NB4 (cell line): ENCODE data around the gene LMO7.

ENCODE experiments used
- DNase-seq: peaks from one replicate; pipeline ENCODE4 v3.0.0; 2010; ENCODE audit warnings: low read depth
- H3K4me3 ChIP-seq: one replicate; pipeline ENCODE4 v1.5.1; 2011; ENCODE audit warnings: mild to moderate bottlenecking, low read depth, low read length, moderate library complexity
- MYC ChIP-seq: IDR thresholded peaks from 2 replicates; pipeline ENCODE4 v1.6.1; 2011; ENCODE audit warnings: low read depth, low read length
- POLR2A ChIP-seq: IDR thresholded peaks from 2 replicates; pipeline ENCODE4 v1.6.1; 2011; ENCODE audit warnings: mild to moderate bottlenecking; ENCODE audit not compliant: insufficient read length; ENCODE audit errors: extremely low read depth
- TF ChIP-seq, protein P1 (sequence below): IDR thresholded peaks from 2 replicates; pipeline ENCODE4 v1.6.1; 2011; ENCODE audit warnings: low read depth, low read length
- TF ChIP-seq, protein P2 (sequence below): IDR thresholded peaks from one replicate; pipeline ENCODE4 v1.5.1; 2012; ENCODE audit warnings: low read depth, low read length

LMO7 gene

DNA sequence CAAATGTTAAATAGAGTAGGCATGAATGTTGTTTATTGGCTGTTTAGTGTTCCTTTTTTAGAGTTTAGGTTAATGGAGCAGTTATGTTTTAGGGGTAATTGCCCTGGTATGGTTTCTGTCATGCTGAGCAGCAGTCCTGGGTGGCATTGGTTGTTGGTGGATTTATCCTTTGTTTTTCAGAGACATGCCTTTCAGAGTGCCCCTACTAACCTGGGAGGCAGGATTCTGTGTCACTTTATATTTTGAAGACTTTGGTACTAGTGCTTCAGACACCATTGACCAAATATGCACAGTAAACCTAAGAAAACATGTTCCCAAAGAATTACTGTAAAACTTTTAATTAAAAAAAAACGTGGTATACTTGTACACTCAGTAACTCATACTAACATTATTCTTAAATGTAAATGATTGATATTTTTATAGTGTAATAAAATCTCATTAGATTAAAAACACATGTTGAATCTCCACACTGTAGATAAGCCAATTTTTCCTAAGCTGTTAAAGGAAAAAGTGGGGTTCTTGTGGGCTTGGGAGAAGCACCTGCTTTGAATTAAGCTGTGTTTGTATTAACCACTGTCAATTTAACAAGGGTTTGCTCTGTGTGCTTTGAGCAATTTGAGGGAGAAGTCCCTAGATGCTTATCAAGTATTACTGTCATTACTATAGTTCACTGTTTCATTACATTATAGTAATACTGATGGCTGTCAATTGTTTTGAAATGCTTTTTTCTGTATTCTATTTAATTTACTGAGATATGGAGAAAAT lies 133.2 kb downstream of the LMO7 start:
- DNase-seq: no peak
- H3K4me3 ChIP-seq: no peak overlapping the region
- TF ChIP-seq, protein P1, sequence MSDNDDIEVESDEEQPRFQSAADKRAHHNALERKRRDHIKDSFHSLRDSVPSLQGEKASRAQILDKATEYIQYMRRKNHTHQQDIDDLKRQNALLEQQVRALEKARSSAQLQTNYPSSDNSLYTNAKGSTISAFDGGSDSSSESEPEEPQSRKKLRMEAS: no peak
- TF ChIP-seq MYC: no peak
- no peak for TF ChIP-seq POLR2A
- TF ChIP-seq, protein P2, sequence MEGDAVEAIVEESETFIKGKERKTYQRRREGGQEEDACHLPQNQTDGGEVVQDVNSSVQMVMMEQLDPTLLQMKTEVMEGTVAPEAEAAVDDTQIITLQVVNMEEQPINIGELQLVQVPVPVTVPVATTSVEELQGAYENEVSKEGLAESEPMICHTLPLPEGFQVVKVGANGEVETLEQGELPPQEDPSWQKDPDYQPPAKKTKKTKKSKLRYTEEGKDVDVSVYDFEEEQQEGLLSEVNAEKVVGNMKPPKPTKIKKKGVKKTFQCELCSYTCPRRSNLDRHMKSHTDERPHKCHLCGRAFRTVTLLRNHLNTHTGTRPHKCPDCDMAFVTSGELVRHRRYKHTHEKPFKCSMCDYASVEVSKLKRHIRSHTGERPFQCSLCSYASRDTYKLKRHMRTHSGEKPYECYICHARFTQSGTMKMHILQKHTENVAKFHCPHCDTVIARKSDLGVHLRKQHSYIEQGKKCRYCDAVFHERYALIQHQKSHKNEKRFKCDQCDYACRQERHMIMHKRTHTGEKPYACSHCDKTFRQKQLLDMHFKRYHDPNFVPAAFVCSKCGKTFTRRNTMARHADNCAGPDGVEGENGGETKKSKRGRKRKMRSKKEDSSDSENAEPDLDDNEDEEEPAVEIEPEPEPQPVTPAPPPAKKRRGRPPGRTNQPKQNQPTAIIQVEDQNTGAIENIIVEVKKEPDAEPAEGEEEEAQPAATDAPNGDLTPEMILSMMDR: no peak

DNA sequence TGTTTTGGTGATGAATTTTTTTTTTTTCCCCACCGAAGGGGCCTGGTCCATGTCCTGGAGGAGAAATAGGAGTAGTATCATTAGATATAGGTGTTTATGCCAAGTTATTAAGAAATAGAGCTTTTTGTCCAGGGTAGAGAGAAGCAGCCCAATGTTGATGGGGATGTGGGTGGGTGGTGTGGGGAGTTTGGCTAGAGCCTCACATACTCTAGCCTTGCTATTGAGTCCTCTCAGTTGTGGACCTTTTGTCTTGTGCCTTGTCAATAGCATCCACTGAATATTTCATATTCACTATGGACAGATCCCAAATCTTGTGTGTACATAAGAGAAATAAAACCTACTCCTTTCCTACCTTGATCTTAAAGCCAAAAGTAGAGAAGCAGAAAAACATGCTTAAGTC lies 134.0 kb downstream of the LMO7 start:
- no peak overlapping the region for H3K4me3 ChIP-seq
- DNase-seq: no peak
- TF ChIP-seq, protein P2: no peak
- no peak for TF ChIP-seq MYC
- TF ChIP-seq, protein P1: no peak
- TF ChIP-seq POLR2A: no peak

DNA sequence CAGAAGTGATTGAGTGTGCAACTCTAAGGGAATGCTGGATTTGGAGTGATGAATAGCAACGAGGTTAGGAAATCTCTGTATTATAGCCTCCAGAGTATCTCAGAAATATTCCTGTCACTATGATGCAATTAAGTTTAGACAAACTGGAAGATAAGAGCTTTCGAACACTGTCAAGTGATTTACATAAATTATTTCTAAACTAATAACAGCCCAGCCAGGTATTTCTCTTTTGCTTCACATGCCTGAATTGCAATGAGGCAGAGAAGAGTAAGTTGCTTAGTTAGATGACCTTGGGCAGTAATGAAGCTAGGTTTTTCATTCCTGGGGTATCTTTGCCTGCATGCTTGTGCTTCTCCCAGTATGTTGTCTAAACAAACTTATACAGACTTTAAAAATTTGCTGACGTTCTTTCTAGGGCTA lies 134.5 kb downstream of the LMO7 start:
- DNase-seq: no peak
- H3K4me3 ChIP-seq: no peak overlapping the region
- no peak for TF ChIP-seq MYC

DNA sequence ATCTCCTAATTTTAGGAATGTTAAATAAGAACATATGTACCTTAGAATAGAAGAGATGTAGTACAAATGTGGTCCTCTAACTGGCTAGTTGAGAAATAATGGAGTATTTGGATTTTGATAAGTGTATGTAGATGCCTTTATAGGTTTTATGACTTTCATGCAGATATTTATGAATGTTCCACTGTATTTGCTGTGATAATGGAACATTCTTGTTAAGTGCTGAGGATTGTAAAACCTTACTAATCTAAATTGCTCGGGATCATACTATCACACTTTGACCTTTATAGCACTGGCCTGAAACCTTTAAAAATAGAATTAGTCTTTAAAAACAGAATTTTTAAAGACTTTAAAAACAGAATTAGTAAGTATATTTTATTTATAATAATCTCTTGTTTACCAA lies 135.1 kb downstream of the LMO7 start:
- no peak for DNase-seq
- TF ChIP-seq, protein P2: no peak
- TF ChIP-seq, protein P1: no peak
- no peak for TF ChIP-seq POLR2A
- TF ChIP-seq MYC: no peak
- H3K4me3 ChIP-seq: no peak overlapping the region

DNA sequence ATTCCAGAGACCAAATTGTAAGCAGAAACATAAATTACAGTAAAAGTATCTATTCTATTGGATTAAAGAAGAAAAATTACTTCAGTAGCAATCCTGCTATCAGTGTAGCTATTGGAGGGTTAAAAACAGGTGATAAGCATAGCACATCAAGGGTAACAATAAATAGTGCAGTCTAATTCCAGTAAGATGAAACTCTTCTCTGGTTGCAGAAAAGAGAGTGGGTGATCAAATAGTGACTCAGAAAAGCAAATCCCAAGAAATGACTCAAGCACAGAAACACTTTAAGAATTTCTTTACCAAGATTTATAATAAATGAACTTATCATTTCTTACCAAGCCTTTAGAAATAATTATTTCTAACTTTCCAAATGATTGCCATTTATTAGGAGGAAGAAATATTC lies 135.7 kb downstream of the LMO7 start:
- DNase-seq: no peak
- no peak for TF ChIP-seq MYC
- TF ChIP-seq, protein P1: no peak
- TF ChIP-seq, protein P2: no peak
- no peak for TF ChIP-seq POLR2A
- no peak overlapping the region for H3K4me3 ChIP-seq

DNA sequence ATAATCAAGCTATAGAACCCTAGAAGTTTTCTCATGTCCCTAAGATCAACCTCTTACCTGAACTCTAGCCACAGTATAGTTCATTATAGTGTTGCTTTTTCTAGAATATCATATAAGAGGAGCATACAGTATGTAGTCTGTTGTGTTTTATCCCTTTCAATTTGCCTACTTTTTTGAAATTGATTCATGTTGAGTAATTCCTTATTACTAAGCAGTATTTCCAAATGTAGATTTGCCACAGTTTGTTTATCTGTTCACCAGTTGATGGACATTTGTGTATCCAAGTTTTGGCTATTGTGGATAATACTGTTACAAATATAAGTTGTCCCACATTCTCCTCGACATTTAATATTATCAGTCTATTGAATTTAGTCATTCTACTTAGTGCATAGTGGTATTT lies 138.0 kb downstream of the LMO7 start:
- no peak overlapping the region for H3K4me3 ChIP-seq
- no peak for DNase-seq
- TF ChIP-seq, protein P1: no peak
- TF ChIP-seq, protein P2: no peak
- no peak for TF ChIP-seq POLR2A
- TF ChIP-seq MYC: no peak
